IgD-negative memory B cell (primary cell): ENCODE results near the gene SIX1. TPM values are rescaled to one million over a fixed set of nuclear protein-coding genes. Genes with fewer than 3 reads are reported as not detected.

Experiments used
- H3K27ac Mint-ChIP-seq, 3 donors: one replicate each; pipeline ENCODE4 v1.8.0; 2020 to 2022; ENCODE audit warnings: mild to moderate bottlenecking in 3 of 3, mixed read lengths in 3 of 3, moderate library complexity in 1 of 3
- H3K27me3 Mint-ChIP-seq: one replicate; pipeline ENCODE4 v1.8.0; 2021; ENCODE audit warnings: mixed read lengths
- H3K36me3 Mint-ChIP-seq: one replicate; pipeline ENCODE4 v1.8.0; 2020; ENCODE audit warnings: mild to moderate bottlenecking, mixed read lengths
- H3K4me1 Mint-ChIP-seq, 3 donors: one replicate each; pipeline ENCODE4 v1.8.0; 2020 to 2022; ENCODE audit warnings: mixed read lengths in 3 of 3, mild to moderate bottlenecking in 1 of 3
- H3K4me3 Mint-ChIP-seq, 4 donors: one replicate each; pipeline ENCODE4 v1.8.0; 2020 to 2022; ENCODE audit warnings: mild to moderate bottlenecking in 4 of 4, mixed read lengths in 4 of 4, moderate library complexity in 3 of 4
- H3K9me3 Mint-ChIP-seq, 3 donors: one replicate each; pipeline ENCODE4 v1.8.0; 2020 to 2021; ENCODE audit warnings: mixed read lengths in 3 of 3, mild to moderate bottlenecking in 1 of 3
- polyA plus RNA-seq: library from polyadenylated mRNA; unstranded; fragments of 300-500 nt; fragmentation: Illumina TruSeq; gene quantifications from one replicate; pipeline ENCODE4 v1.2.3, GENCODE V29; 2021

SIX1 gene
- polyA plus RNA-seq, 1 donor from 2014 or later, result not detected

- H3K36me3 Mint-ChIP-seq, result peaks cover 2% of the 10 kb centered on the region
- peak overlapping the region in 1 of 4 donors; percentile 30 for H3K4me3 Mint-ChIP-seq
- H3K27ac Mint-ChIP-seq, result no peak overlapping the region
- no peaks in the 10 kb centered on the region for H3K9me3 Mint-ChIP-seq
- peaks cover 6% of the 10 kb centered on the region for H3K27me3 Mint-ChIP-seq
- H3K4me1 Mint-ChIP-seq, result peaks cover 0 to 18% (median 7%) of the 10 kb centered on the region in 3 donors
These were observed 31.0 kb downstream of the SIX1 start for GRCh38 chr14:60618241-60618640.

DNA sequence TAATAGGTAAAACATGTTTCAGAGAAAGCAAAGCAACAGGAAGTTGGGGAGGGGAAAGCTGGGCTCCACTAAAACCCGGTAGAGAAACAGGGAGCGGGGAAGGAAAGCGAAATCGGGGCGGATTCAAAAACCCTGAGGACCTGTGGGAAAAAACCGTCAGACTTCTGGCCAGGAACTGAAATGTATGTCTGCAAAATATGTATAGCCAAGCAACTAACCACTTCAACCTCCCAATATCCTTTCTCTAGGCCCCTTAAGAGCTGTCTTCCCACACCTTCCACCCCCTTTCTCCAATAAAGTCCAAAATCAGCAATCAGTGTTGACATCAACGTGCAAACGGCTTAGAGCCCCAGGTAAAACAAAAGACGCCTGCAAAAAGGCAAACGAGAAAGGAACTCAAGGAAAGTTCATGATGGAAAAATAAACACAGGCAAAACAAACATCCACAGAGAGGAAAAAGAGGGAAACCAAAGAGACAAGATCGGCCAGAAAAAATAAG, 32.8 kb downstream of the SIX1 start:
- peak overlapping the region in 1 of 4 donors; percentile 20 for H3K4me3 Mint-ChIP-seq
- H3K27ac Mint-ChIP-seq, result no peak overlapping the region
- peaks cover 2% of the 10 kb centered on the region for H3K36me3 Mint-ChIP-seq
- peaks cover 0 to 18% (median 7%) of the 10 kb centered on the region in 3 donors for H3K4me1 Mint-ChIP-seq
- H3K27me3 Mint-ChIP-seq, result peaks cover 2% of the 10 kb centered on the region
- H3K9me3 Mint-ChIP-seq, result no peaks in the 10 kb centered on the region

DNA sequence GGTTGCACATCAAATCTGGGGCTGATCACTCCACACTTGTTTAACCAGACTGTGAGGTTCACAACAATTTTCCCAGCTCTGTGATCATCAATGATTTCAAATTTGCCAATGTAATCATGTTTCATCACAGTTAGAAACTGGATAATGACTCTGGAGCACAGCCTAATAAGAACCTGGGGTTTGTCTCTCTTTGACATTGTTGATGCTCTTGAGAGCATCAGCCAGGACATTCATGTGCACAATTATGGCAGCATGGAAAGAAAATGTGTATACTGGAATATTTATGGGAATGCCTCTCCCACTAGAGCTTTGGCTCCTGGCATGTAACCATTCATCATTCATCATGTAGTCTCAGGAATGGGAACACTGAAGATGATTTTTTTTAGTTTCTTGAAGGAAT, 47.0 kb downstream of the SIX1 start:
- Mint-ChIP-seq H3K4me3 (no peak overlapping the region), H3K36me3 (no peaks in the 10 kb centered on the region), H3K4me1 (no peaks in the 10 kb centered on the region), H3K27ac (no peak overlapping the region), H3K27me3 (peaks cover 2% of the 10 kb centered on the region), H3K9me3 (peaks cover 0 to 2% (median 0%) of the 10 kb centered on the region in 3 donors)

DNA sequence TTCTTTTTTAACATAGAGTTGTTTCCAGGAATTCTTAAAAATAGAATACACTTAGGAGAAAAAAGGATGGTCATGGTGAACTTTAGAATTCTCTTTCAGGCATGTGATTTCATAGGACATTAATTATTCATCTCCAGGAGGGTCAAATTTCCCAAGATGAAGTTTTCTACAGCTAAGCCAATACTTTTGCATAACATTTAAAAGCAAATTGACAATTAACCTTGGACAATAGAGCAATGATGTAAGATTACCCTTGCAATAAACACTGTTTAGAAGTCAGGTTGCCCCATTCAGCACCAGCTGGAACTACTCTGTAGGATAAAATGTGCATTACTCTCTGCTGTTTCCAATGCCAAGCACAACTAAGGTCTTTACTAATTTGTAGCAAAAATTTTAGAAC, 49.5 kb downstream of the SIX1 start:
- no peak overlapping the region for H3K4me3 Mint-ChIP-seq
- no peaks in the 10 kb centered on the region for H3K36me3 Mint-ChIP-seq
- no peaks in the 10 kb centered on the region for H3K4me1 Mint-ChIP-seq
- H3K27ac Mint-ChIP-seq, result no peak overlapping the region
- no peaks in the 10 kb centered on the region for H3K9me3 Mint-ChIP-seq
- H3K27me3 Mint-ChIP-seq, result peaks cover 4% of the 10 kb centered on the region

DNA sequence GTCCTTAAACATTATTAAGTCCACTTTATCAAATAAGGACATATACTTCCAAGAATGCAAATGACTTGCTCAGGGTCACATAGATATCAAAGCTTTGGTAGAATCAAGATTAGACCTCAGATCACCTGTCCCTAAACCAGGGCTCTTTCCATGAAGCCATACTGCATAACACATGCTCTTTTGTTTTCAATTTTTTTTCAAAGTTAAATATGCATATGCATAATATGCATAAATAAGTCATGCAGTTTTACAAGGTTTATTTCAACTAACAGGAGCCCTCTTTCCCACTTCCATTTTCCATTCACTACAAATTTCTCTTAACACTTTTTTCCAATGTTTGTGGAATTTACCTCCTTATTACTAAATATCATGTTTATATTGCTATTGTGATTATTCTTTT, 53.1 kb downstream of the SIX1 start:
- Mint-ChIP-seq H3K27me3 (peaks cover 7% of the 10 kb centered on the region), H3K9me3 (no peaks in the 10 kb centered on the region), H3K36me3 (no peaks in the 10 kb centered on the region)

DNA sequence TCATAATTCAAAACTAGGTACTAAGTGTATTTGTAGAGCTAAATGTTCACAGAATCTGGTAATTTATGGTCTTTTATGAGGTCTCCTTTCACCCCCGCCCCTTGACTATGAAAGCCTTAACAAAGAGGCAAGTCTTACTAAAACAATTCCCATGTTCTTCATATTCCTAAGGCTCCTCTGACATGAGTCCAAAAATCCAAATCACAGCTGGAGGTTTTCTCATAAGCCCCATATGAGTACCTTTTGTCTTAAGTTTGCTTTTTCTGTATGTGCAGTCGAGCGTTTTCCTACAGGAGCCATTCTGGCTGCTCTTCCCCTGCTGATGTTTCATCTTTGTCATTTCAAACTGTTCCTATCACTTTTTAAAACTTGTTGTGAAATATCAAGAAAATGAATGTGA, 55.2 kb downstream of the SIX1 start:
- Mint-ChIP-seq H3K4me3 (no peak overlapping the region), H3K9me3 (no peaks in the 10 kb centered on the region), H3K4me1 (no peaks in the 10 kb centered on the region), H3K27me3 (peaks cover 7% of the 10 kb centered on the region), H3K36me3 (no peaks in the 10 kb centered on the region), H3K27ac (peak overlapping the region in 1 of 3 donors; percentile 2)

More for the DNA sequence above, 53.1 kb downstream of the SIX1 start:
- no peaks in the 10 kb centered on the region for H3K4me1 Mint-ChIP-seq
- H3K27ac Mint-ChIP-seq, result no peak overlapping the region
- H3K4me3 Mint-ChIP-seq, result no peak overlapping the region

Other genes starting within 250 kb of the SIX1 start
- gene C14orf39, start 163.4 kb downstream of the SIX1 start, polyA plus RNA-seq, result not detected
- gene SIX6, start 140.3 kb downstream of the SIX1 start, polyA plus RNA-seq, result not detected
- gene SIX4, start 74.9 kb upstream of the SIX1 start, polyA plus RNA-seq, result not detected
- gene MNAT1, start 85.3 kb upstream of the SIX1 start, polyA plus RNA-seq, result 18.0 TPM